Fibroblast of skin of abdomen (primary cell): ENCODE measurements around the gene PLEKHA8.
A peak's percentile ranks its signal among the peaks of the same experiment; 100 is the strongest.

Experiments
- DNase-seq: peaks from one replicate; pipeline ENCODE4 v3.0.0-alpha.2; 2013

PLEKHA8 gene

GRCh38 chr7:30023524-30023923 lies 4.7 kb upstream of the PLEKHA8 start:
- DNase-seq: no peak

- peak; percentile 100 for DNase-seq
These were observed 1.8 kb upstream of the PLEKHA8 start, which contains the start of gene FKBP14 for GRCh38 chr7:30026229-30027064. Gene FKBP14, minus strand, starts transcription at chr7:30026702. Its CDS starts 194 bp downstream, at chr7:30026508.

- peak; percentile 41 for DNase-seq
These were observed 1.2 kb upstream of the PLEKHA8 start for GRCh38 chr7:30027065-30027456.

GRCh38 chr7:30027740-30028215 lies 434 bp upstream of the PLEKHA8 start:
- DNase-seq: no peak

GRCh38 chr7:30028749-30029635 lies 780 bp downstream of the PLEKHA8 start:
- peak; percentile 33 for DNase-seq

GRCh38 chr7:30029696-30030095 lies 1.5 kb downstream of the PLEKHA8 start:
- no peak for DNase-seq

- peak; percentile 69 for DNase-seq
These were observed 4.3 kb downstream of the PLEKHA8 start for GRCh38 chr7:30032310-30033125.

GRCh38 chr7:30034501-30034900 lies 6.3 kb downstream of the PLEKHA8 start:
- no peak for DNase-seq

- DNase-seq: no peak
These were observed 8.0 kb downstream of the PLEKHA8 start for GRCh38 chr7:30036220-30036619.

GRCh38 chr7:30038196-30038980 lies 10.2 kb downstream of the PLEKHA8 start:
- peak; percentile 49 for DNase-seq

- DNase-seq: no peak
These were observed 12.7 kb downstream of the PLEKHA8 start for GRCh38 chr7:30040938-30041337.

GRCh38 chr7:30041526-30042269 lies 13.5 kb downstream of the PLEKHA8 start:
- peak; percentile 41 for DNase-seq

- no peak for DNase-seq
These were observed 18.0 kb downstream of the PLEKHA8 start for GRCh38 chr7:30046127-30046770.

- no peak for DNase-seq
These were observed 18.9 kb downstream of the PLEKHA8 start for GRCh38 chr7:30047124-30047523.

GRCh38 chr7:30048582-30048981 lies 20.4 kb downstream of the PLEKHA8 start:
- peak; percentile 18 for DNase-seq

GRCh38 chr7:30049173-30049572 lies 21.0 kb downstream of the PLEKHA8 start:
- DNase-seq: no peak

GRCh38 chr7:30053068-30053467 lies 24.9 kb downstream of the PLEKHA8 start:
- DNase-seq: no peak

- peak; percentile 13 for DNase-seq
These were observed 29.5 kb downstream of the PLEKHA8 start for GRCh38 chr7:30057741-30058140.

- peak; percentile 16 for DNase-seq
These were observed 33.6 kb downstream of the PLEKHA8 start for GRCh38 chr7:30061786-30062185.

- DNase-seq: peak; percentile 44
These were observed 34.4 kb downstream of the PLEKHA8 start for GRCh38 chr7:30062587-30062986.
